HG03039 (cell line): Measurements from ENCODE around the gene DBNL.

Source experiments
- ATAC-seq: cut with Tn5 transposase; IDR thresholded peaks from one replicate; pipeline ENCODE4 v1.9.1; 2021; ENCODE audit warnings: mild to moderate bottlenecking, moderate library complexity; ENCODE audit not compliant: unreplicated experiment

DBNL gene

GRCh38 chr7:44060948-44061644 is 16.6 kb downstream of the DBNL start:
- ATAC-seq = no peak

- no peak for ATAC-seq
Measured at GRCh38 chr7:44061645-44062179, 17.2 kb downstream of the DBNL start.

GRCh38 chr7:44062180-44062902 is 17.8 kb downstream of the DBNL start:
- no peak for ATAC-seq

GRCh38 chr7:44062903-44063295 is 18.4 kb downstream of the DBNL start:
- ATAC-seq = no peak

GRCh38 chr7:44063547-44063893 is 19.0 kb downstream of the DBNL start:
- no peak for ATAC-seq

GRCh38 chr7:44063894-44064651 is 19.6 kb downstream of the DBNL start:
- ATAC-seq = no peak

- ATAC-seq = no peak
Measured at GRCh38 chr7:44064791-44065430, 20.4 kb downstream of the DBNL start.

GRCh38 chr7:44065431-44066110 is 21.1 kb downstream of the DBNL start, which contains the start of gene PGAM2:
Gene PGAM2 (minus strand): TSS chr7:44065567. CDS start chr7:44065529, 38 bp downstream.
- no peak for ATAC-seq

- ATAC-seq = no peak
Measured at GRCh38 chr7:44066111-44066460, 21.6 kb downstream of the DBNL start.

GRCh38 chr7:44066494-44067063 is 22.1 kb downstream of the DBNL start:
- ATAC-seq = no peak

- ATAC-seq = no peak
Measured at GRCh38 chr7:44067064-44067951, 22.8 kb downstream of the DBNL start.

GRCh38 chr7:44068054-44068453 is 23.6 kb downstream of the DBNL start:
- no peak for ATAC-seq

GRCh38 chr7:44071726-44072363 is 27.3 kb downstream of the DBNL start:
- no peak for ATAC-seq

GRCh38 chr7:44072364-44073231 is 28.1 kb downstream of the DBNL start:
- ATAC-seq = no peak

GRCh38 chr7:44073664-44074348 is 29.3 kb downstream of the DBNL start:
- ATAC-seq = peak; percentile 62

- ATAC-seq = no peak
Measured at GRCh38 chr7:44074349-44074695, 29.8 kb downstream of the DBNL start.
